HL-60/S4 treated with retinoic acid at 250 ng/mL for 4 days and 3 days (cell line): ENCODE results near the gene ZFYVE26.

Experiments used
- in situ Hi-C: fragments of 300-500 bp; cut with MboI; formaldehyde crosslinking; loops from 2 replicates; pipeline ENCODE4 v1.7.0; 2022; ENCODE audit warnings: low sequenced_read_pairs

The ZFYVE26 gene

DNA sequence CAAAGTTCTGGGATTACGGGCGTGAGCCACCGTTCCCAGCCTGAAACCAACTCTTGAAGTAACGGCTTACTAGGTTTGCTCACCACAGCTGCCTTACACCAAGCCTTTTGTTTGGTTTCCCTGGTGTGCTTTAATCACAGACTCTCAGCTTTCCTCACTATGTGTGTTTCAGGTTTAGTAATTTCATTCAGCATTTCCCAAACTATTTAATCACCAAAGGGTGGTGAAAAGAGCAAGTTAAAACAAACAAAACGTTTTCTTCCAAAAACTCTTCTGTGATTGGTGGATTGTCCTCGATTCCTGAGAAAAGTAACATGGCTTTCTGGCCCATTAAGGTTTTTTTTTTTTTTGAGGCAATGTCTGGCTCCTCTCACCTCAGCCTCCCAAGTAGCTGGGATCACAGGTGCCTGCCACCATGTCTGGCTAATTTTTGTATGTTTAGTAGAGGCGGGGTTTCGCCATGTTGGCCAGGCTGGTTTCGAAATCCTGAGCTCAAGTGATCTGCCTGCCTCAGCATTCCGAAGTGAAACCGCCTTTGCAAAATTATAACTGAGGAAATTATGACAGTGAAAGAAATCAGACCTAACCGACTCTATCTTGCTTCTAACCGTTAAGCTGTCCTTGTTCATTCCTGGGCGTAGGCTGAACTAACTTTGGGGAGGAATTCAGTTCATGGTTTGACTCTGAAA, 1.5 kb upstream of the ZFYVE26 start:
- in situ Hi-C loops: no loop called here

DNA sequence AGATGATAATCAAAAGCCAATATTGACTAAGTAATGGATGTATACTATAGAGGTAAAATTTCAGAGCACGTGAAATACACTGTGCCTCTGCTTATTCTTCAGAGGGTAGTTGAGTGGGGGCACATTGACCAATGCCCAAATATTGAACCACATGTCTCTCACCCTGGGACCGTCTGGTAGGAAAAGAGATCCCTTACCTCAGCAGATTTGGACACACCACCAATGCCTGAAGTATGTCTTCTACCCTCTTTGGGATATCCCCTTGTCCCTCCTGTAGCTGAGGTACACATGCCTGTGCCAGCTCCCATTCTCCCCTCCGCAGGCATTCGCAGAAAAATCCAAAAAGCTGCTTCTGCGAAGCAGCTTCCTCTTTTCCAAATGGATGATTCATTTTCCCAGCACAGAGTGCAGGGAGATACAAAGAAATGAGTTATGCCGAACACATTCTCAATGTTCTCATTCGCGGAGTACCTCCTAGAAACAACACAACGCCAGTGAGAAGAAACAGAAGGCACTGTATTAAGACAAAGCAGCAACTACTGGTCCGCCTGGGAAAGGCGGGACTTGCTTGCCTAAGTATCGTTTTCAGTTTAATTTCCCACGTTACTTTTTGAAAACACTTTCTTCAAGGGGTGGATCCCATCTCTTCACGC, 691 bp downstream of the ZFYVE26 start:
- in situ Hi-C loops: no loop called here

DNA sequence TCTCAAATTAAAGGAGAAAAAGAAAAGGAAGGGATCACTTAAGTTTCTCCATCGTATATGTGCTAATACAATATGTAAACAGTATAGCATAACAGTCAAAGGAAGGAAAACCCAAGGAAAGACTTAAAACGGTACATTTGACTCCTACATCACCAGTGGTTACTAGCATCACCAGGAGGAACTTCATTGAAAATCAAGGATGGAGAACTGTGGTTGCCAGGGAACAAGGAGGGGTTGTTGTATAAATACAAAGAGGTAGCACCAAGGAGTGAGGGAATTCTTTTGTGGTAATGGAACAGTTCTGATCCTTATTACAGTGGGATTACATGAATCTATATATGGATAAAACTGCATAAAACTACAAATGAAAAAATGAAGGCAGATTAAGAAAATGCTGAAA, 1.6 kb downstream of the ZFYVE26 start:
- in situ Hi-C loops: no loop called here

DNA sequence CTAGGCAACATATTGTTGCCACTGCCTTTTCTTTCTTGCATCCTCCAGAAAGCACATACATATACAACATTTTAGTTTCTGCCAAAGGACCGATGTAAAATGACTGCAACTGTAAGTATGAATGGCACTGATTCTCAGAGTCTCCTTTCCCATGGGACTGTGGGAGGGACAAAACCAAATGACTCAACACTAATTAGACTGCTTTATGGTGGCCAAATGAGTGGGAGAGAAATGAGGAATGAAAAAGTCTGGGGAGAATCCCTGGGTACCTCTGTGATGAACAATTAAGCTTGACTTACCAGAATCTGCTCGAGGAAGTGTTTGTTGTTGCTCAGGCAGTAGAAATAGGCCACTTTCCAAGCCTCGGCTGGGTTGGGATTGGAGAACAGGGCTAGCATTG, 10.1 kb downstream of the ZFYVE26 start:
- in situ Hi-C loops: no loop called here

DNA sequence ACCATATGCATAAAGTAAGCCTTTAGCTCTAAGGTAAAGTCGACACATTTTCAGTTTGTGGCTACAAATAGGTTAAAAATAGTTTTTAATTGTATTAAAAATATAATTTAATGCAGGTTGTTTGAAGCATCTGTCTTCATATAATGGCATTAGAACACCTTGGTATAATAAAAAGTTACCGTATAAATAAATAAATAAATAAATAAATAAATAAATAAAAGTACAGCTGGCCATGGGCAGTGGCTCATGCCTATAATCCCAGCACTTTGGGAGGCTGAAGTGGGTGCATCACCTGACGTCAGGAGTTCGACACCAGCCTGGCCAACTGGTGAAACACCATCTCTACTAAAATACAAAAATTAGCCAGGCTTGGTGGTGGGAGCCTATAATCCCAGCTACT, 15.6 kb downstream of the ZFYVE26 start:
- in situ Hi-C loops: no loop called here

DNA sequence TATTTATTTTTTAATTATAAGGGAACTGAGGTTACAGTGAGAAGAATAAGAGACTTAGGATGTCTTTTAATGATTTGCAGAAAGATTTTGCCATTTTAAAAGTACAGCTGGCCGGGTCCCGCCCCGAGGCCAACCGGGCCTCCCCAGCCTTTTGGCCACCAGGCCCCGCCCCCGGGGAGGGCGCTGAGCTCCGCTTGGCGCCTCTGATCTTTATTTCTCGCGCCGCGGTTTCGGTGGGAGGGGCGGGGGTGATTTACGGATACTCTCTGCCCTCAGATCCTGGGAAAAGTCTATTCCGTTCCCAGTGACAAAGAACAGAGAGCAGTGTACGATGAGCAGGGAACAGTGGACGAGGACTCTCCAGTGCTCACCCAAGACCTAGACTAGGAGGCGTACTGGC, 17.7 kb downstream of the ZFYVE26 start:
- in situ Hi-C loops: no loop called here

DNA sequence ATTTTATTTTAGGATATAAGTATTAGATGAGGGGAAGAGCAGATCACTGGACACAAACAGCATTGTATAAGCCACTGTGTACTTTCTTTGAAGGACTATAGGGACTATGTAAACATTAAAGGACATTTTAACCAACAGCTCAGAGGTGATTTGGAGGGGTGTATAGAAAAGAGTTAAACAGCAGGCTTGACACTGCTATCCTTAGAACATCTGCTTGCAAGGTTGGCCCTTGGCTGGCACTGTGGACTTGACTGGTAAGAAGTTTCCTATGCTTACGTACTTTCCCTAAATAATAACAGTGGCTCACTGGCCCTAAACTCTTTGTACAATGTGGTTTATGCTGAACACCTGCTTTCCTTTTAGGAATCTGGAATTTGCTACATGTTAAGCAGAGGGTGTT, 28.7 kb downstream of the ZFYVE26 start:
- in situ Hi-C loops: no loop called here

DNA sequence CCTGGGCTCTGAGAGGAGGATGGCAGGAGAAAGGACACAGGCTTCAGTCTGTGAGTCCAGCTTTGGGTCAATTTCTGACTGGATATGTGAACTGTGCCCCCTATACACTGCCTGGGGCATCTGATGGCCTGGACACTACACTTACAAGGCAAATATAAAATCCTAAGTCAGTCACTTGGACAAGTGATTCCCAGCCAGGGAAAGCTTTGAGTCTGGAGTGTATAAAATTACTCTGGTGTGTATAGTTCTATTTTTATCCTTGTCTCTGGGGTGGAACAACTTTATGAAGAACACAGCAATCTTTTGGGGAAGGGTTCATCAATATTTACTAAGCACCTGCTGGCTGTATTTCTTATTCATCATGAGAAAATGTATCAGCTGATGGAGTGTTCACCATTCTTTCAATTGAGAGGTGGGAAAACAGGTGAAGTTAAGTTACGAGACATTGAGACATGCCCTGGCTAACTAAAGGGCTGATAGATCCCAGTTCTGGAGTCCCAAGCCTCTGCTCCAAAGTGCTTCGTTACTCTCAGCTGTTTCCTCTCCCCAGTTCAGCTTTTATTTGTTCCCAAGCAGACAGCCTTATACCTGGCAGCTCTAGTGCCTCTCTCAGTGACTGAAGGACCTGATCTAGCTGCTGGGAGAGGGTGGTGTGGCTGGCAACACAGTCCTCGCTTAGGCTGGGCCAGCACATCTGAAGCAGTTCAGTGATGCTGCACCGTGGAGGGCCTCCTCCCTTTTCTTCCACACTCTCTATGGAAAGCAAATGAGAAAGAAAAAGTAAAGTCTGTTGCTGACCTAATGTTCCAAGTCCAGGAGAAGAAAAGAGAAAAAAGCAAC, 30.9 kb downstream of the ZFYVE26 start:
- in situ Hi-C loops: no loop called here

DNA sequence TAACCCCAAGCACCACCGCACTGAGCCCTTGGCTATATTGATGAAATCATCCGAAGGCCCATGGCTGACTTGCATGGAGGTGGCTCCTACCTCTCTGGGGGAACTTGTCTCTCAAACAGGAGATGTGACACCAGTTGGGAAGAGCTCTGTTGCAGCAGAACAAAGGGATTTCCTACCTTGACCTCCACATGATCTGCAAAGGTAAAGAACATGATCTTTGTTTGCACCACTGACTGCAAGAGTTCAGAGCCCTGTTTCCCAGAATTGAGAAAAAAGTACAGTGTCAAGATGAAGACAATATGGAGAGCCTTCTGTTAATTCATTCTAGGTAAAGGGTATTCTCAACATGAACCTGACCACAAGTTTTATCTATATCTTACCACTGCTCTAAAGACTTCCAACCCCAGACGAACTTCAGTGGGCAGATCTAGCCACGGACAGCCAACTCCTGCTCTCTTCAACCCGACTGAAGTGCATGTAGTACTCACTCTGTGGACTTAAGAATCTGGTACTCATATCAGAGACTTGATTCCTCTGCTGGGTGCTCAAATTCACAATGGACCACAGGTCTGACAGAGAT, 32.1 kb downstream of the ZFYVE26 start:
- in situ Hi-C loops: no loop called here

DNA sequence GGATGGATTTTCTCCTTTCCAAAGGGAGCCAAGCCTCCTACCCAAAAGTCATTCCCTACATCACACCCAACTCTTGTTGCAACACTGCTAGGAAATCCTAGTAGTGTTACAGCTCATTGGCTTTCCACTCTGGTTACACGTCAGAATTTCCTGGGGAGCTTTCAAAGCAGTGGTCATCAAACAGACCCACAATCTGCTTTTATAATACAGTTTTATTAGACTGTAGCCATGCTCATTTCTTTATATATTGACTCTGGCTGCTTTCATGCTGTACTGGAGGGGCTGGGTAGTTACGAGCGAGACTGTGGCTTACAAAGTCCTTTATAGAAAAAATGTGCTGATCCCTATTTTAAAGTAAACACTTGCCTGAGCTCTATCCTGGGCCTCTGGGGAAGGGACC, 34.3 kb downstream of the ZFYVE26 start:
- in situ Hi-C loops: no loop called here

DNA sequence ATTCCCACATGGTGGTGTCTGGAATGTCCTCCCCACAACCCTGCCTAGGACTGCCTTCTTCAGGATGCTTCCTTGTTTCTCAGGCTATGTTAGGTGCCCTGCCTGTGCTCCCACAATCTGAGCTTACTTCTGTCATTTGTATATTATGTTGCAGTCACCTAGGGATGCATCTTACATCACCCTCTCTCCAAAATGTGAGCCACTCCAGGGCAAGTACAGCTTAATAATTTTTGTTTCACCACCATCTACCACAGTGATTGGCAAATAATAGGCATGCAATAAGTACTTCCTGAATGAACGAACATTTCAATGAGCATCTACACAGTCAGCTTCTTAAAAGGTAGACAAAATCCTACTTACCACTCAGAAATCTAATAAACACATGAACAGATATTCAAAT, 37.6 kb downstream of the ZFYVE26 start:
- in situ Hi-C loops: no loop called here

DNA sequence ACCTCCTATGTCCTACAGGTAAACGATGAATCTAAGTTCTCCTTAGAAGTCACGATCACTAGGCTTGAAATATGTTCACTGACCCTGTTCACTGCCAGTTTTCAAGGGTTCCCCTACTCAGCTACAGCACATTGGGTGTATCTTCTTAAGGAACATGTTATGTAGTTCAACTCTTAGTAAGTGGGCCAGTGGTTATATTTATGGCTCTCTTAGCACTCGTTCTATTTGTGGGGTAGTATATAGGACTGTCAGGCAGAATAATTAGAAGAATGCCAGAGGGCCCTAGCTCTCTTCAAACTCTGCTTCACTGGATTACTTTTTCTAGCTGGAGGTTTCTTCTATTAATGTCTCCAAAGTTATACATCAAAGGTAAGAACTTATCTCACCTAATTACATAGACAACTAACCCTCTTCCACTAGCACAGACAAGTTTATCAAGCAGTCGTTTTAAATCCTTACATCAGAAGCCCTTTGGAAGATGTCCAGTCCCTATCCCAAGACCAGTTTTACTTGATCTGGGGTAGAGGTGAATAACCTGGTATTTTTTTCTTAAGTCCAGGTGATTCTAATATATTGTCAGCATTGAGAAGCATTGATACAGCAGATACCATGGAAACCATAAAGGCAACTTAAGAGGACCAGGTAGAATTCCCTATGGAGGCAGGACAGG, 39.6 kb downstream of the ZFYVE26 start:
- in situ Hi-C loops: no loop called here

DNA sequence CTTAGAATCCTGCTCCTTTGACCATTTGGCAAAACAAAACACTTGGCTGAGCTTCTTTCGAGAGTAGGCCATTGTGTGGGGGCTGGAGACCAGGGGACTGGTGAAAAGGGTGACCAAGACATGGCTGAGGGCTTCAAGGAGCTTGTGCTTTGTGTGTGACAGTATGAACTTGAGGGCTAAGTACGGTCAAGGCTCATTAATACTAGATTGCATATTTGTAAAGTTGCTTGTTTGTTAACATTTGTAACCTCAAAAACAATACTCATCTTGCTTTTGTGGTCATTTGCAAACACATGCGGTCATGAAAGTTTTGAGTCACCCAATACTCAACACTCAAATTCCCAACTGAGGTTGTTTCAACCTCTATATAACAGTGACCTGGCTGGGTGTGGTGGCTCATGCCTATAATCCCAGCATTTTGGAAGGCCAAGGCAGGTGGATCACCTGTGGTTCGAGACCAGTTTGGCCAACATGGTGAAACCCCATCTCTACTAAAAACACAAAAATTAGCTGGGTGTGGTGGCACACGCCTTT, 42.5 kb downstream of the ZFYVE26 start:
- in situ Hi-C loops: no loop called here

DNA sequence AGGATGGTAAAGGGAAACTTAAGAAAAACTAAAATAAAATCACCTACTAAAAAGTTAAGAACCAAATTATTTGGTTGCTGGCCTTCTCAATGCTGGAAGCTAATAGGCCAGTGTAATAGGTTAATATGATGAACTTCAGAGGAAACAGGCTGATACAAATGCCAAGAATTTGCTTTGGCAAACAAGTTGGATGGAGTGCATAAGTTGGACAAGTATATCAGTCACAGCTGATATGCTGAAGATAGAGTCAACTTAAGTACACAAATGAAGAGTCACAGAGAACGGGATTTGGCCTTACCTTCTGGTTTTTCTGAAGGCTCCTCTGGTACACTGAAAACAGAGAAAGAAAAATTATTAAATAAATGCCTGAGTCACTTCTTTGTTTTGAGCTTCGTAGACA, 48.2 kb downstream of the ZFYVE26 start:
- in situ Hi-C loops: no loop called here

DNA sequence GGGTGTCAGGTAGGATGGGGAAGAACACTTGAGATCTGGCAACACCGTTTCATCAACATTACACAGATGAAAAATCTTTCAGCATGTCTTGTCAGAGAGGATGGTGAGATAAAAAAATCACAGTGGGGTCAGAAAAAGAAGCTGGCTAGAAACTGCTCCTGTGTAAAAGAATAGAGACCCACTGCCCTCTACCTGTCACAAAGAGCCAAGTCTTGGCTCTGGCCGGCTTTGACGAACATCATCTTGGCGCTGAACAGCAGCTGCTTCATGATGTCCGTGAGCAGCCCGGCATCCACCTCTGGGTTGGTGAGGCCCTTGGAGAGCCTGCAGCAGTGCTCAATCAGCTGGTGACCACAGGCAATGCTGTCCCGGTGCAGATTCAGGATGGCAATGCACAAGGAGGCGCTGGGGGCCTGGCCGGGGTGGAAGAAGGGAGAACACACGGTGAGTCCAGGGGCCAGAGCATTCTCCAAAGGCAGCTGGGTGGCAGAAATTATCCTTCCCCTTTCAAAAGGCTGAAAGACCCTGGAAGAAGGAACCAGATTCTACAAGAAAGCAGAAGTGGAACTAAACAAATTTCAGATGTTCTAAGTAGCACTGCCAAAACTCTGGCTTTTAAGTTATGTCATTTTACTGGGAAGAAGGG, 50.2 kb downstream of the ZFYVE26 start:
- in situ Hi-C loops: no loop called here

DNA sequence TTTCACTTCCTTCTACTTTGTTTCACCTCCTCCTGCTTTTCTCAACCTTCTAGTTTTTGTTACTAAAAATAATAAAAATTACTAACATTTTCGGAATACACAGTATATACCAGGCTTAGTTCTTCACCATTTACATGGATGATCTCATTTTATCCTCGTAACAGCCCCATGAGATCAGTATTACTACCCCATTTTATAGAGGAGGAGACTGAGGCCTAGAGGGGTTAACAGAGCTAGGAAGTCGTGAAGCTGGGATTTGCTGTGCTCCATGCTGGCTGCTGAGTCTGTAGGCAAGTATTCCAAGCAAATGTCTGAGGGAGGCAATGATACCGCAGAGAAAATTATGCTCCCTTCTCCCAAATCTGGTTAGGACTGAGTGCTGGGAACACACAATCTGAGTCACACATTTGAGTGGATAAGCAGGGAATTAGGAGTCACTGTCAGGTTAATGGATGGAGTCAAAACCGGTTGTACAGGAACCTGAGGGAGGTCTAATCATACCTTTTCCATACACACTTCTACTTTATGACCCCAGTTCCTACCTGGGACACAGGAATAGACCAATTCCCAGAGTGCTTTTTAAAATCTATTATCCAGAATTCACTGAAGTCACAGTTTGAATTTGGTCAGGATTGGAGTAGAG, 51.1 kb downstream of the ZFYVE26 start:
- in situ Hi-C loops: no loop called here

DNA sequence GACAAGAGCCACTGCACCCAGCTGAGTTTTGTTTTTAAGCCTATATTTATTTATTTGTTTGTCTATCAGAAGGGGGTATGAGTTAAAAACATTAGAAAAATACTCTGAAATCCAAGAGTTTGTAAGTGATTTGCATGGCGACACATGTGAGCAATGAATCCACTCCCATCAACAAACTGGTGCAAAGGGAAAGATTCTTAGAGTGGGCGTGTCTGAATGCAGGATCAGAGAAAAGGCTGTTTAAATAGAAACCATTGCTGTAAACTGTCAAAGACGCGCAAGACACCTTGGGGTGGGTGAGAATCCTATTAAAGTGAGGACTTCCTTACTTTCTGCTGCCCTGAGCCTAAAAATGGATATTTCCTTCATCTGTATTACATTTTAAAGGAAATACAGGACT, 51.9 kb downstream of the ZFYVE26 start:
- in situ Hi-C loops: no loop called here

DNA sequence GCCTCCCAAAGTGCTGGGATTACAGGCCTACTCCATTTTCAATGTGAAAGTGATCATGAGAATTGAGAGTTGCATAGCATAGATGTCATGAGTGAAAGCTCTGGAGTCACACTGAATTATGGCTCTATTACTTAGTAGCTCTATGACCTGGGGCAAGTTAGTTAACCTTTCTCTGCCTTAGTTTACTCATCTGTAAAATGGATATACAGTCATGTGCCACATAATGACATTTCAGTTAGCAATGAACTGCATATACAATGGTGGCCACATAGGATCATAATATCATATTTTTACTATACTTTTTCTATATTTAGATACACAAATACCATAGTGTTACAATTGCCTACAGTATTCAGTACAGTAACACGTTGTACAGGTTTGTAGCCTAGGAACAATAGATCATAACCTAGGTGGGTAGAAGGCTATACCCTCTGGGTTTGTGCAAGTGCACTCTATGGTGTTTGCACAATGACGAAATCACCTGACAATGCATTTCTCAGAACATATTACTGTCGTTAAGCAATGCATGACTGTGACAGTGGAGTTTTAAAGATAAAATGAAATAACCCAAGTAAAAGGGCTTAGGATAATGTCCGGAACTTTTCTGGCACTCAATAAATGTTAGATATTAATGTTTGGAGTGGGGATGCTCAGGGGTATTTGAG, 53.1 kb downstream of the ZFYVE26 start:
- in situ Hi-C loops: no loop called here

DNA sequence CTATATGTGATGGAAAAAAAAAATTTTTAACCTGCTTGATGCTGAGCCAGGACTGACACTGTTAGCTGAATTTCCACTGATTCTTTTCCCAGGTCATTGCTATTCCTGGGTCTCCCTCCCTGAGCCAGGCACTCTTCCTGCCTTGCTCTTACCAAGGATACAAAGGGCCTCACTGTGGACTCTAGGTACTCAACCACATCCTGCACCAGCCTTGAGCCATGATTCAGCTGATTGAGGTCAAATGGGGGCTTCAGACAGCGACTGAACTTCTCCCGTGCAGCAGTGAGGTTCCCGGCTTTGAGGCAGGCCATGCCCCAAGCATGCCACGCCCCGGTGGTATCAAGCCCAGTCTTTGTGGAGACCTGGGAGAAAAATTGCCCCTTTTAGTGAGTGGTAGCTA, 54.3 kb downstream of the ZFYVE26 start:
- in situ Hi-C loops: no loop called here
